ENCODE data around the gene ZNF527.
"Not testable (repeated sequence)": the region's sequence is repeated elsewhere in the genome, so short reads cannot be mapped to it uniquely, and the experiment has no call there.

Gene ZNF527

DNA sequence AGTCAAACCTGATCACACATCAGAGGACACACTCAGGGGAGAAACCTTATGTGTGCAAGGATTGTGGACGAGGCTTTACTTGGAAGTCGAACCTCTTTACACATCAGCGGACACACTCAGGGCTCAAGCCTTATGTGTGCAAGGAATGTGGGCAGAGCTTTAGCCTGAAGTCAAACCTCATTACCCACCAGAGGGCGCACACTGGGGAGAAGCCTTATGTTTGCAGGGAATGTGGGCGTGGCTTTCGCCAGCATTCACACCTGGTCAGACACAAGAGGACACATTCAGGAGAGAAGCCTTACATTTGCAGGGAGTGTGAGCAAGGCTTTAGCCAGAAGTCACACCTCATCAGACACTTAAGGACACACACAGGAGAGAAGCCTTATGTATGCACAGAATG lies 8.2 kb upstream of the ZNF527 start:
- Histone ChIP-seq H3K4me3 (no peak overlapping the region), H3K36me3 (peaks cover 59 to 74% (median 65%) of the 10 kb centered on the region in 3 donors), H3K27ac (no peak overlapping the region), H3K9me3 (peaks cover 0 to 21% (median 17%) of the 10 kb centered on the region in 3 donors), H3K27me3 (no peaks in the 10 kb centered on the region), H3K4me1 (no peaks in the 10 kb centered on the region)
- TF ChIP-seq, protein P1, sequence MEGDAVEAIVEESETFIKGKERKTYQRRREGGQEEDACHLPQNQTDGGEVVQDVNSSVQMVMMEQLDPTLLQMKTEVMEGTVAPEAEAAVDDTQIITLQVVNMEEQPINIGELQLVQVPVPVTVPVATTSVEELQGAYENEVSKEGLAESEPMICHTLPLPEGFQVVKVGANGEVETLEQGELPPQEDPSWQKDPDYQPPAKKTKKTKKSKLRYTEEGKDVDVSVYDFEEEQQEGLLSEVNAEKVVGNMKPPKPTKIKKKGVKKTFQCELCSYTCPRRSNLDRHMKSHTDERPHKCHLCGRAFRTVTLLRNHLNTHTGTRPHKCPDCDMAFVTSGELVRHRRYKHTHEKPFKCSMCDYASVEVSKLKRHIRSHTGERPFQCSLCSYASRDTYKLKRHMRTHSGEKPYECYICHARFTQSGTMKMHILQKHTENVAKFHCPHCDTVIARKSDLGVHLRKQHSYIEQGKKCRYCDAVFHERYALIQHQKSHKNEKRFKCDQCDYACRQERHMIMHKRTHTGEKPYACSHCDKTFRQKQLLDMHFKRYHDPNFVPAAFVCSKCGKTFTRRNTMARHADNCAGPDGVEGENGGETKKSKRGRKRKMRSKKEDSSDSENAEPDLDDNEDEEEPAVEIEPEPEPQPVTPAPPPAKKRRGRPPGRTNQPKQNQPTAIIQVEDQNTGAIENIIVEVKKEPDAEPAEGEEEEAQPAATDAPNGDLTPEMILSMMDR (IDR thresholded peaks at IDR 0.05): no peak
- DNase-seq: no peak
- intact Hi-C loops (cut with DNase I; ENCODE audit: low total_unique reads): no loop called here

DNA sequence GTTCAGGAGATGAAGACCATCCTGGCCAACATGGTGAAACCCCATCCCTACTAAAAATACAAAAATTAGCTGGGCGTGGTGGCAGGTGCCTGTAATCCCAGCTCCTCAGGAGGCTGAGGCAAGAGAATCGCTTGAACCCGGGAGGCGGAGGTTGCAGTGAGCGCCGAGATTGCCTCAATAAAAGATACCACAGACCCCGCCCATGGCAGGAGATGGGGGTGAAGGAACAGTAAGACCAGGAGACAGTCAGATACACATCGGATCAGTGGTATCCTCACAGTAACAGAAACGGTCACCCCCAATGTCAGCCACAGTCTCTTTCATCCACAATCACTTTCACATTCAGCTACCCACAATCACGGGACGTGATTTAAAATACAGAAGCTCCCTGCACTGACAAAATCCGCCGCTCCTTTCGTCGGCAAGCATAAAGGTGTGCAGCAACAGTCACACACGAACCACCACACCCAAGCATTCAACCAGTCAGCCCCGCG lies 466 bp upstream of the ZNF527 start:
- Histone ChIP-seq H3K36me3 (peaks cover 15 to 29% (median 20%) of the 10 kb centered on the region in 3 donors), H3K4me1 (peaks cover 0 to 14% (median 9%) of the 10 kb centered on the region in 4 donors), H3K4me3 (peak overlapping the region; percentile 65 to 68), H3K9me3 (peaks cover 0 to 21% (median 5%) of the 10 kb centered on the region in 3 donors), H3K27ac (peak overlapping the region; percentile 82 to 85)
- DNase-seq; H3K27me3 ChIP-seq; intact Hi-C loops (cut with DNase I; ENCODE audit: low total_unique reads): not testable (repeated sequence)

DNA sequence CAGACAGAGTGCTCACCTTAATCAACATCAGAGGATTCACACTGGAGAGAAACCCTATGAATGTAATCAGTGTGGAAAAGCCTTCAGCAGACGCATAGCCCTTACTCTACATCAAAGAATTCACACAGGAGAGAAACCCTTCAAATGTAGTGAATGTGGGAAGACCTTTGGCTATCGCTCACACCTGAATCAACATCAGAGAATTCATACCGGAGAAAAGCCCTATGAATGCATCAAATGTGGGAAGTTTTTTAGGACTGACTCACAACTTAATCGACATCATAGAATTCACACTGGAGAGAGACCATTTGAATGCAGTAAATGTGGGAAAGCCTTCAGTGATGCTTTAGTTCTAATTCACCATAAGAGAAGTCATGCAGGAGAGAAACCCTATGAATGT lies 18.3 kb downstream of the ZNF527 start:
- Histone ChIP-seq H3K4me1 (no peaks in the 10 kb centered on the region), H3K27me3 (no peaks in the 10 kb centered on the region), H3K27ac (no peak overlapping the region), H3K9me3 (peaks cover 25 to 97% (median 86%) of the 10 kb centered on the region in 3 donors), H3K4me3 (no peak overlapping the region), H3K36me3 (peaks cover 62 to 87% (median 75%) of the 10 kb centered on the region in 3 donors)
- intact Hi-C loops (cut with DNase I; ENCODE audit: low total_unique reads): no loop called here
- DNase-seq: no peak
- TF ChIP-seq, protein P1 (IDR thresholded peaks at IDR 0.05): no peak

DNA sequence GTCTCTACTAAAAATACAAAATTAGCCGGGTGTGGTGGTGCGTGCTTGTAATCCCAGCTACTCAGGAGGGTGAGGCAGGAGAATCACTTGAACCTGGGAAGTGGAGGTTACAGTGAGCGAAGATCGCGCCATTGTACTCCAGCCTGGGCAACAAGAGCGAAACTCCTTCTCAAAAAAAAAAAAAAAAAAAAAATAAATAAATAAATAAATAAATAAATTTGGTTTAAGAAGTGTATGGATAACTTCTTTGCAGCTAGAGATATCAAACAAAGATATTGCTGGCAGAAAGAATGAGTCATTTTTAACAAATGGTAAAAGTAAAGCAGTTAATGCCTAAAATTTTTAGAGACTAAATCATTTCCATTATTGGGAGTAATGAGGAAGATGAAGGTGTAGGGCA lies 20.5 kb downstream of the ZNF527 start:
- Histone ChIP-seq H3K36me3 (peaks cover 41 to 65% (median 65%) of the 10 kb centered on the region in 3 donors), H3K9me3 (peaks cover 24 to 97% (median 75%) of the 10 kb centered on the region in 3 donors)
- intact Hi-C loops (cut with DNase I; ENCODE audit: low total_unique reads); H3K27me3 ChIP-seq; H3K4me1 ChIP-seq; DNase-seq; H3K27ac ChIP-seq; H3K4me3 ChIP-seq: not testable (repeated sequence)

DNA sequence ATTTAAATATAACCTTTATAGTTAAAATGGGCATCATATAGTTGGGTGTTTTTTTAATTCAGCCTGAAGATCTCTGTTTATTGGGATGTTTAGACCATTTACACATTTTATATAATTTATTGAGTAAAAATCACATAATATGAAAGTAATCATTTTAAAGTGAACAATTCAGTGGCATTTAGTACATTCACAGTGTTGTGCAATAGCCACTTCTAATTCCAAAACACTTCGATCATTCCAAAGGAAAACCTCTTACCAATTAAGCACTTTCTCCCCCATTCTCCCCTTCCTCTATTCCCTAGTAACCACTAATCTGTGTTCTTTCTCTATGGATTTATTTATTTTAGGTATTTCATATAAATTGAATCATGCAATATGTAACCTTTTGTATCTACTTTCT lies 30.2 kb downstream of the ZNF527 start:
- peaks cover 12 to 95% (median 57%) of the 10 kb centered on the region in 3 donors for H3K9me3 ChIP-seq
- peaks cover 0 to 9% (median 4%) of the 10 kb centered on the region in 3 donors for H3K36me3 ChIP-seq
- no peak overlapping the region for H3K27ac ChIP-seq
- no peaks in the 10 kb centered on the region for H3K4me1 ChIP-seq
- DNase-seq: no peak
- H3K27me3 ChIP-seq: no peaks in the 10 kb centered on the region
- H3K4me3 ChIP-seq: no peak overlapping the region
- intact Hi-C loops (cut with DNase I; ENCODE audit: low total_unique reads): loop anchor here (10.0 kb wide), 1 partner anchor 54 kb away; no protein-coding TSS in a partner anchor
- TF ChIP-seq, protein P1 (IDR thresholded peaks at IDR 0.05): no peak

DNA sequence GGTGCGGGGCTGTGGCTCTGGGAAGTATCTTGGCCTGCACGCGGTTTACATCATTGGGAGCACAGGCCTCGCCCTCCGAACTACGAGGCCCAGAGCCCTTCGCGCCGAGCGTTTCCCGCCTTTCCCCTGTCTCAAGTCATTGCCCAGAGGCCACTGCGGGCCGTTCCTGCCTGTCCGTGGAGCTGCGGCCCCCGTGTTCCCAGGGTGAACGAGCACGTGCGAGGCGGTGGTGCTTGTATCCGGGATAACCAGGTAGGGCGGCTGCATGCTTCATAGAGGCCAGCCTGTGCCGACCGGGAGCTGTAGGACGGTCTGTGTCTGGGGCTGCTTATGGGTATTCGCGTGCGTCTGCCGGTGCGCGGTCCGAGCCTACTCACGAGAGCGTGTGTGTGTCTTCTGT lies 32.5 kb downstream of the ZNF527 start:
- H3K9me3 ChIP-seq: peaks cover 2 to 91% (median 65%) of the 10 kb centered on the region in 3 donors
- intact Hi-C loops (cut with DNase I; ENCODE audit: low total_unique reads): loop anchor here (10.0 kb wide), 1 partner anchor 51 kb away; no protein-coding TSS in a partner anchor
- H3K4me3 ChIP-seq: no peak overlapping the region
- H3K27me3 ChIP-seq: no peaks in the 10 kb centered on the region
- H3K36me3 ChIP-seq: peaks cover 0 to 8% (median 8%) of the 10 kb centered on the region in 3 donors
- DNase-seq: no peak
- TF ChIP-seq, protein P1 (IDR thresholded peaks at IDR 0.05): no peak
- no peaks in the 10 kb centered on the region for H3K4me1 ChIP-seq
- no peak overlapping the region for H3K27ac ChIP-seq

DNA sequence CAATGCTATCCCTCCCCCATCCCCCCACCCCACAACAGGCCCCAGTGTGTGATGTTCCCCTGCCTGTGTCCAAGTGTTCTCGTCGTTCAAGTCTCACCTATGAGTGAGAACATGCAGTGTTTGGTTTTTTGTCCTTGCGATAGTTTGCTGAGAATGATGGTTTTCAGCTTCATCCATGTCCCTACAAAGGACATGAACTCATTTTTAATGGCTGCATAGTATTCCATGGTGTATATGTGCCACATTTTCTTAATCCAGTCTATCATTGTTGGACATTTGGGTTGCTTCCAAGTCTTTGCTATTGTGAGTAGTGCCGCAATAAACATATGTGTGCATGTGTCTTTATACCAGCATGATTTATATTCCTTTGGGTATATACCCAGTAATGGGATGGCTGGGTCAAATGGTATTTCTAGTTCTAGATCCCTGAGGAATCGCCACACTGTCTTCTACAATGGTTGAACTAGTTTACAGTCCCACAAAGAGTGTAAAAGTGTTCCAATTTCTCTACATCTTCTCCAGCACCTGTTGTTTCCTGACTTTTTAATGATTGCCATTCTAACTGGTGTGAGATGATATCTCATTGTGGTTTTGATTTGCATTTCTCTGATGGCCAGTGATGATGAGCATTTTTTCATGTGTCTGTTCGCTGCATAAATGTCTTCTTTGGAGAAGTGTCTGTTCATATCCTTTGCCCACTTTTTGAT lies 35.4 kb downstream of the ZNF527 start:
- Histone ChIP-seq H3K36me3 (peaks cover 0 to 25% (median 24%) of the 10 kb centered on the region in 3 donors), H3K9me3 (peaks cover 6 to 95% (median 73%) of the 10 kb centered on the region in 3 donors)
- not testable (repeated sequence) for H3K27me3 ChIP-seq, DNase-seq, H3K4me3 ChIP-seq, H3K27ac ChIP-seq, H3K4me1 ChIP-seq
- intact Hi-C loops (cut with DNase I; ENCODE audit: low total_unique reads): loop anchor here (10.0 kb wide), 1 partner anchor 49 kb away; no protein-coding TSS in a partner anchor
